ENCODE measurements around the gene SLIT3.

Gene SLIT3

DNA sequence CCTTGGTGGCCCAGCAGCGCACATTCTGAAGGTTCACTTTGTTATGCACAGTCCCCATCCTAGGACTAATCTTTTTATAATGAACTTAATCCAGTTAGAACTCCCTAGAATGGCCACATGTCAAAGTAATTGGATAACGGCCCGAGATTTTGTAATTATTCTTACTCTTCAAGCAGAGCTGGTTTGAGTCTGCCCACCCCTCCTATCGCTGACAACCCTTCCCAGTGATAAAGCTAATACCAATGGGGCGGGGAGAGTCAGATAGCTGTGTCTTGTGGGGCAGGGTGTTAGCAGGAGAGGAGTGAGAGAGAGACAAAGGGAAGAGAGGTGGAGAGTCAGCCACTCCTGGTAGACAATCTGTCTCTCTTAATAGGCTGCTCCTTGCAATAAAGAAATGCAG, 356.9 kb downstream of the SLIT3 start:
- Histone ChIP-seq H3K36me3 (ENCODE audit: control insufficient read depth, insufficient read depth, low read length) (no peaks in the 10 kb centered on the region), H3K27ac (ENCODE audit: low read depth, low read length) (no peak overlapping the region), H3K9ac (ENCODE audit: low read length) (no peak overlapping the region), H3K27me3 (ENCODE audit: control insufficient read depth, insufficient read depth, low read length) (no peaks in the 10 kb centered on the region), H3K4me1 (ENCODE audit: control insufficient read depth, insufficient read depth, low read length) (no peaks in the 10 kb centered on the region), H3K4me3 (ENCODE audit: low read depth, low read length) (no peak overlapping the region), H3K9me3 (ENCODE audit: control insufficient read depth, insufficient read depth, low read depth, low read length) (no peaks in the 10 kb centered on the region)

DNA sequence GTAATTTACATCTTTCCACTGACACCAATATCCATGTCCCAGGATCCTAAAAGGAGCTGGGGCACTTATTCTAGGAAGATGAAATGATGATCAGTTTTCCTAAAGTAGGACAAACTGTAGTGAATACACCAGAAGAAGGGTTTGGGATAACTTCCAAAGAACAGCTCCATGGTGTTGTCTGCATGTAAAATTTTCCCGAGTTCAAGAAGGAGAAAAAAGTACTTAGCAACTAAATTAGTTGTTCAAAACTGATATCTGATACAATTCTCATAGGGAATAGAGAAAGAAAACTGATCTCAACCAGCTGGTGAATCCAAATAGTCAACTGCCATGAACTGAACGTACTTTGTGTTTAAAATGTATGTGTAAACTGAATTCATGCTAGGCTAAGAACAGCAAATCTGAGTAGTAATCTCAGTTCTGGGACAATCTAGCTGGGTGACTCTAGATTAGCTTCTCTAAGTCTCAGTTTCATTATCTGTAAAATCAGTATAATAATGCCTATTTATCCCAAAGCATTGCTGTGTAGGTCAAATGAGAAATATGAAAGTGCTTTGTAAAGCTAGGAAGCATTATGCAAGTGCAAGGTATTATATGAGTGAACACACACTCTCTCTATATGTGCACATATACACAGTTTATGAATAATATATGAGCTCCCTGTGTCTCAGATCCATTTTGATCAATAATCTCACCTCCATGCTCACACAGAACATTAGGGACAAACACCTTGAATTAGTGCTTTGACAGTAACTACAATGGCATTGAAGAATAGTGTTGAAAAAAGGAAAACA, 357.7 kb downstream of the SLIT3 start:
- Histone ChIP-seq H3K9ac (ENCODE audit: low read length) (no peak overlapping the region), H3K4me1 (ENCODE audit: control insufficient read depth, insufficient read depth, low read length) (no peaks in the 10 kb centered on the region), H3K36me3 (ENCODE audit: control insufficient read depth, insufficient read depth, low read length) (no peaks in the 10 kb centered on the region), H3K27ac (ENCODE audit: low read depth, low read length) (no peak overlapping the region), H3K9me3 (ENCODE audit: control insufficient read depth, insufficient read depth, low read depth, low read length) (no peaks in the 10 kb centered on the region), H3K4me3 (ENCODE audit: low read depth, low read length) (no peak overlapping the region), H3K27me3 (ENCODE audit: control insufficient read depth, insufficient read depth, low read length) (no peaks in the 10 kb centered on the region)

DNA sequence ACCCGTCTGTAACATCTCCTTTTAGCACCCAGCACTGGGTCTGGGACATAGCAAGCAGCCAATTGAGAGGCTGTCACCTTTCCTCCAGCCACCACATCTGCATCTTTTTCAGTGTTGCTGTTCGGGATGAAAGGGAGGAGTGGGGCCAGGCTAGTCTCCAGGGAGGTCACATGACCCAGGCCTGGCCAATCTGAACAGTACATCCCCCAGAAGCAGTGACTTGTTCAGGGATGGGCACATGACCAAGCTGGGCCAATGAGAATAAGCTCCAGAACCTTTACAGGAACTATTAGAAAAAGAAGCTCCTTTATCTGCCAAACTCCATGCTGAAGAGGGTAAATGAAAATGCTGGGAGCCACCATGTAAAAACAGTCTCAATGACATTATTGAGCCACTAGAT, 359.0 kb downstream of the SLIT3 start:
- Histone ChIP-seq H3K36me3 (ENCODE audit: control insufficient read depth, insufficient read depth, low read length) (no peaks in the 10 kb centered on the region), H3K27me3 (ENCODE audit: control insufficient read depth, insufficient read depth, low read length) (no peaks in the 10 kb centered on the region), H3K4me3 (ENCODE audit: low read depth, low read length) (no peak overlapping the region), H3K27ac (ENCODE audit: low read depth, low read length) (no peak overlapping the region), H3K9ac (ENCODE audit: low read length) (no peak overlapping the region), H3K9me3 (ENCODE audit: control insufficient read depth, insufficient read depth, low read depth, low read length) (no peaks in the 10 kb centered on the region), H3K4me1 (ENCODE audit: control insufficient read depth, insufficient read depth, low read length) (no peaks in the 10 kb centered on the region)

DNA sequence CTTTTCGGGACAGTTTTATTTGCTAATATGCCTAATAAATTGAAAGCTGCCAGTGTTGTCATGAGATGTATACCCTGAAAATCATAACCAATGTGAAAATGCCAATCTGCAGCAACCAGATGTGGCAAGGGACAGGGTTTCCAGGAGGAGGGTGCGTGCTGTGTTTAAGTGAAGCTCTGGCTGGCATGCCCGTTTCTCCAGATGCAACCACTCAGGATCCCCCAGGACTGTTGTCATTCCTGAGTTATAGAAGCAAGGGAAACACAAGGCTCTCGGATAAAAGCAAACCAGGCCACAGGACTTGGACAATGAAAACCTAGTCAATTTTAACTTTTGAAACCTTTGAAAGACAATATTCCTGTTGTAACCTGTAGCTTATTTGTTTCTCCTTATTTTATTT, 360.2 kb downstream of the SLIT3 start:
- no peaks in the 10 kb centered on the region for H3K9me3 ChIP-seq (ENCODE audit: control insufficient read depth, insufficient read depth, low read depth, low read length)
- H3K9ac ChIP-seq (ENCODE audit: low read length) = no peak overlapping the region
- H3K36me3 ChIP-seq (ENCODE audit: control insufficient read depth, insufficient read depth, low read length) = no peaks in the 10 kb centered on the region
- H3K27me3 ChIP-seq (ENCODE audit: control insufficient read depth, insufficient read depth, low read length) = no peaks in the 10 kb centered on the region
- no peak overlapping the region for H3K4me3 ChIP-seq (ENCODE audit: low read depth, low read length)
- no peaks in the 10 kb centered on the region for H3K4me1 ChIP-seq (ENCODE audit: control insufficient read depth, insufficient read depth, low read length)
- no peak overlapping the region for H3K27ac ChIP-seq (ENCODE audit: low read depth, low read length)

DNA sequence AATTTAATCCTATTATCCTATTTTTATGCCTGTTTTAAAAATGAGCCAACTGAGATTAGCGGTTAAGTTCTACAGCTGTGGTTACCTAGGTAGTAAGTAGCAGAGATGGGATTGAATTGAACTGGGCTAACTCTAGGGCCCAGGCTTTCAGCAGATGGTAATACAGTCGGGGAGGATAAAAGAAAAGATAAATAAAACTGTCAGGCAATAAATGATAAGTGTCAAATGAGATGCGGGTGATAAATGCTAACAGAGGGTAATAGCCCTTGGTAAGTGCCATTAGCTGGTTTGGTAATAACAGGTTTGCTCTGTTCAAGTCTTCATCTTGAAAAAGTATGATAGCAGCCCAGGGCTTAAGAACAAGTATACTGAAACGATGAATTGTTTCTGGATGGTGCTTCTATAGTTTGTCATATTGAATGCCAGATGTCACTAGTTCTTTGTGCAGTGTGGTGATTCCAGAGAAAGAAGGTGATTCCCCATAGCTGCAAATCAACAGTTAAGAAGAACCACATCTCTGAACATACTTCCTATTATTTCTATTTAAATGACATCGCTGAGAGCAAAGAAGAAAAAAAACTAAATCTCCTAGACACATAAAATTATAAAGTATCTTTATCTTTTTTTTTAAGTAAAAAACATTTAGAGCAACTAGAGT, 360.9 kb downstream of the SLIT3 start:
- Histone ChIP-seq H3K36me3 (ENCODE audit: control insufficient read depth, insufficient read depth, low read length) (no peaks in the 10 kb centered on the region), H3K27me3 (ENCODE audit: control insufficient read depth, insufficient read depth, low read length) (no peaks in the 10 kb centered on the region), H3K9me3 (ENCODE audit: control insufficient read depth, insufficient read depth, low read depth, low read length) (no peaks in the 10 kb centered on the region), H3K4me1 (ENCODE audit: control insufficient read depth, insufficient read depth, low read length) (no peaks in the 10 kb centered on the region), H3K27ac (ENCODE audit: low read depth, low read length) (no peak overlapping the region), H3K4me3 (ENCODE audit: low read depth, low read length) (no peak overlapping the region), H3K9ac (ENCODE audit: low read length) (no peak overlapping the region)

DNA sequence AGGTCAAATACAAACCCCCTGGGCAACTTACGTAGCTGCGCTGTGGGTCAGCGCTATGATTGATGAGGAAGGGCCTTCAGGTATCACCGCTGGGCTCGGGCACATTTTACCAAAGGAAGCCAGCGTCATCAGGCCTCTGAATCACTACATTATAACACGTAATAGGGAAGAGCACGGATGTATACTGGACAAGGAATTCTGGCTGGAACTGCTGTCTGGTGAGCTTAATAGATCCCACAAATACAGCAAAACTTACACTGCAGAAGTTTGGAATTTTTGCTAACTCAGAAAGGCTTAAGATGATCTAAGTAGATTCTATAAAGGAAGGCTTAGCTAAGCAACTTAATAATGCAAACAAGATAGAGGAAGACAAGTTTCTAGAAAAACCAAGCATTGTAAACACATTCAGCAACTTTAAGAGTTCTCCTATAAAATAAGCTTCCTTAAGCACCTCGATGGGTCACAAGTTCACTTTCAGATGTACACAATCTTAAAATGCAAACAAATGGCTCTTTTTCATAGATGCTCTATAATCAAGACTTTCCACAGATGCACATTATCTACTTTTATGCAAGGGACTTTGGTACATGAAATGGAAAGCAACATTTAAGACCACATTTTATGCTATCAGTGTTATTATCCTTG, 361.7 kb downstream of the SLIT3 start:
- no peaks in the 10 kb centered on the region for H3K36me3 ChIP-seq (ENCODE audit: control insufficient read depth, insufficient read depth, low read length)
- H3K4me1 ChIP-seq (ENCODE audit: control insufficient read depth, insufficient read depth, low read length) = no peaks in the 10 kb centered on the region
- H3K27me3 ChIP-seq (ENCODE audit: control insufficient read depth, insufficient read depth, low read length) = no peaks in the 10 kb centered on the region
- no peak overlapping the region for H3K27ac ChIP-seq (ENCODE audit: low read depth, low read length)
- H3K9ac ChIP-seq (ENCODE audit: low read length) = no peak overlapping the region
- no peak overlapping the region for H3K4me3 ChIP-seq (ENCODE audit: low read depth, low read length)
- H3K9me3 ChIP-seq (ENCODE audit: control insufficient read depth, insufficient read depth, low read depth, low read length) = no peaks in the 10 kb centered on the region

DNA sequence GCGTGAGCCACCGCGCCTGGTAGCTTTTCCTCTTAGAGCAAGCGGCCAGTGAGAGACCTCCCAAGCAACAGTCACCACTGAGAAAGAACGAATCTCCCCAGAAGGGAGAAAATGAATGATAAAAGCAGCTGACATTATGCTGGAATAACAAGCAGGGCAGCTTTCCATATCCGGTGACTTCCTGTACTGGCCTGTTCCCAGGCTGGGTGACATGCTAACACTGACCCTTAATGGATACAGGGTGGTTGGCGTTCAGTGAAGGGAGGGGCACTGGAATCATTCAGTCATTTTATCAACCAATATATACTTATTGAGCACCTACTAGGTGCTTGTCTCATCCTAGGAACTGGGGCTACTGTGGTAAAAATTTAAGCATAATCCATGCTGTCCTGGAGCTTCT, 364.4 kb downstream of the SLIT3 start:
- no peaks in the 10 kb centered on the region for H3K9me3 ChIP-seq (ENCODE audit: control insufficient read depth, insufficient read depth, low read depth, low read length)
- 0 out of 2 replicates have a peak, but pooled peaks cover 5% of the 10 kb centered on the region for H3K4me1 ChIP-seq (ENCODE audit: control insufficient read depth, insufficient read depth, low read length)
- H3K27me3 ChIP-seq (ENCODE audit: control insufficient read depth, insufficient read depth, low read length) = no peaks in the 10 kb centered on the region
- H3K27ac ChIP-seq (ENCODE audit: low read depth, low read length) = no peak overlapping the region
- no peaks in the 10 kb centered on the region for H3K36me3 ChIP-seq (ENCODE audit: control insufficient read depth, insufficient read depth, low read length)
- no peak overlapping the region for H3K4me3 ChIP-seq (ENCODE audit: low read depth, low read length)
- no peak overlapping the region for H3K9ac ChIP-seq (ENCODE audit: low read length)

DNA sequence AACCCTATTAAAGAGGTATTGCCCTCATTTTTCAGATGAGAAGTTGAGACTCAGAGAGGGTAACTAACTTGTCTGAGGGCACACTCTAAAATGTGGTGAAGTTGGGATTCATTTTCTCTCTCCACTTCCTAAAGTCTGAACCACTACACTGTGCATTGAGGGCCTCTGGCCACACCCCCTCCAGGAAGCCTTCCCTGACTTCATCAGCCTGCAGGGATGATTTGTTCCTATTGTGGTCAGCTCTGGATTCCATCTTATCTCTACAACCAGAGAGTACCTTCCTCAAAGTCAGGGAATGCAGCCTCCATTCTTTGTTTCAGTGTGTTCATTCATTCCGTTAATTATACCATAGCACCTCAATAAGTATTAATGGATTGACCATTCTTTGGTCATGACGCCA, 365.8 kb downstream of the SLIT3 start:
- Histone ChIP-seq H3K4me3 (ENCODE audit: low read depth, low read length) (no peak overlapping the region), H3K36me3 (ENCODE audit: control insufficient read depth, insufficient read depth, low read length) (no peaks in the 10 kb centered on the region), H3K4me1 (ENCODE audit: control insufficient read depth, insufficient read depth, low read length) (0 out of 2 replicates have a peak, but pooled peaks cover 5% of the 10 kb centered on the region), H3K9me3 (ENCODE audit: control insufficient read depth, insufficient read depth, low read depth, low read length) (no peaks in the 10 kb centered on the region), H3K9ac (ENCODE audit: low read length) (no peak overlapping the region), H3K27ac (ENCODE audit: low read depth, low read length) (no peak overlapping the region), H3K27me3 (ENCODE audit: control insufficient read depth, insufficient read depth, low read length) (no peaks in the 10 kb centered on the region)

DNA sequence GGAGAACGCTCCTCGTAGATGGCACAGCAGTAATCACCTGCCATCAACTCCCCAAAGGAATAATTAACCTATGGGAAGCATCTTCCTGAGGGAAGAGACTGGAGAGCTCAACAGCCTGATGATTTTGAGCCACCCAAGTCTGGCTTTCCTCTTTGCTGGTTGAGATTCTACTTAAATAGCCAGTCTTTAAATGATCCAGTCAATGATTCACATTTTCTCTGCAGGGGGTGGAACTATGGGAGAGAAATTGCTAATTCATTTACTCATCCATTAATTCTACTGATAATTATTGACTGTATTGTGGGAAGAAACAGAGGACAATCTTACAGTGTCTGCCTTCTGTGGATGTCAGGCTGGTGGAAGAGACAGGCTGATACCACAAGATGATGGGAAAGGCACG, 366.8 kb downstream of the SLIT3 start:
- Histone ChIP-seq H3K4me1 (ENCODE audit: control insufficient read depth, insufficient read depth, low read length) (0 out of 2 replicates have a peak, but pooled peaks cover 5% of the 10 kb centered on the region), H3K36me3 (ENCODE audit: control insufficient read depth, insufficient read depth, low read length) (no peaks in the 10 kb centered on the region), H3K27ac (ENCODE audit: low read depth, low read length) (no peak overlapping the region), H3K4me3 (ENCODE audit: low read depth, low read length) (no peak overlapping the region), H3K27me3 (ENCODE audit: control insufficient read depth, insufficient read depth, low read length) (no peaks in the 10 kb centered on the region), H3K9me3 (ENCODE audit: control insufficient read depth, insufficient read depth, low read depth, low read length) (no peaks in the 10 kb centered on the region), H3K9ac (ENCODE audit: low read length) (no peak overlapping the region)

DNA sequence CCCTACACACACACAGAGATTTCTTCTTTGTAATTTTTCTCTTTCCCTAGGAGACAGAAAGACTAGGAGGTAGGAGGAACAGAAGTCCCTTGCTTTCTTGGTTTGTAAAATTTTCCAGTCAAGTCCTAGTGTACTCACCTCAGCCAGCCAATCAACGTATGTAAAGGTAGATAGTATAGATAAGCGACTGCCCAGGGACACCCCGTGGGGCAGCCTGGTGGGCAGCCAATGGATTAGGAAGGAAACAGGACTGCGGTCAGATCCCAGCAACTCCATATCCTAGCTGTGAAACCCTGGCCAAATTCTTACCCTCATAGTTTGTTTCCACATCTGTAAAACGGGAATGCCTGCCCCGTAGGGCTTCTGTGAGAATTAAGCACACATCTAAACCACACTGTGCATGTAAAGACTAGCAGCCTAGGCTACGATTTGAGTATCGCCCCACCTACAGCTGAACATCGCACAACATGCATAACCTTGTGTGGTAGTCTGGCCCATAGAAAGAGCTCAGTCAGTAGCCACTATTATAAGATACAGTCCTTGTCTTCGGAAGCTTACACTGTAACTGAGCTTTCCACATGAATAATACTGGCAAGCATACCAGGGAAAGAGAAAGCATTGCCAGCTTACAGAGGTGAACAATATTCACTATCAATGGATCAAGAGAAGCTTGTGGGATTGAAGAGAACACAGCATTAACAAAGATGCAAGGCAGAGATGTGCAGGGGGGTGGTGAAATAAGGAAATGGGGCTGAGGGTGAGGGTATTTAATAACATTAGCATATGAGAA, 368.3 kb downstream of the SLIT3 start:
- Histone ChIP-seq H3K27ac (ENCODE audit: low read depth, low read length) (no peak overlapping the region), H3K9me3 (ENCODE audit: control insufficient read depth, insufficient read depth, low read depth, low read length) (no peaks in the 10 kb centered on the region), H3K4me1 (ENCODE audit: control insufficient read depth, insufficient read depth, low read length) (0 out of 2 replicates have a peak, but pooled peaks cover 5% of the 10 kb centered on the region), H3K4me3 (ENCODE audit: low read depth, low read length) (no peak overlapping the region), H3K9ac (ENCODE audit: low read length) (no peak overlapping the region), H3K36me3 (ENCODE audit: control insufficient read depth, insufficient read depth, low read length) (no peaks in the 10 kb centered on the region), H3K27me3 (ENCODE audit: control insufficient read depth, insufficient read depth, low read length) (no peaks in the 10 kb centered on the region)

Data from HUES6 (cell line).